GM12874 (cell line): ENCODE data around the gene AFMID.

ENCODE experiments used
- TF ChIP-seq, protein P1 (sequence below): IDR thresholded peaks from 2 replicates; pipeline ENCODE4 v1.5.1; 2011; ENCODE audit warnings: low read depth, mild to moderate bottlenecking, control low read depth, low read length, moderate library complexity; ENCODE audit not compliant: insufficient read depth

Gene AFMID

DNA sequence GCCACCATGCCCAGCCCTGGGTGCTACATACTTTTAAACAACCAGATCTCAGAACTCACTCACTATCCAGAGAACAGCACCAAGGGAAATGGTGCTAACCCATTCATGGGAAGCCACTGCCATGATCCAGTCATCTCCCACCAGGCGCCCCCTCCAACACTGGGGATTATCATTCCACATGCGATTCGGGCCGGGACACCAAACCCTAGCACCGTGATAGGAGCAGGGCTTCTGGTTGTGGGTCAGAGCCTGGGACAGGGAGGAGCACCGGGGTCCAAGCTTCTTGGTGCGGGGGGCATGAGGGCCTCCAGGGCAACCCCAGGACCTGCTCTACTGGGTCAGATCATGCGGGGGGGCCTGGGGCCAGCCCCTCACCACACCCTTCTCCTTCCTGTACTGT, 48.7 kb downstream of the AFMID start:
- TF ChIP-seq, protein P1, sequence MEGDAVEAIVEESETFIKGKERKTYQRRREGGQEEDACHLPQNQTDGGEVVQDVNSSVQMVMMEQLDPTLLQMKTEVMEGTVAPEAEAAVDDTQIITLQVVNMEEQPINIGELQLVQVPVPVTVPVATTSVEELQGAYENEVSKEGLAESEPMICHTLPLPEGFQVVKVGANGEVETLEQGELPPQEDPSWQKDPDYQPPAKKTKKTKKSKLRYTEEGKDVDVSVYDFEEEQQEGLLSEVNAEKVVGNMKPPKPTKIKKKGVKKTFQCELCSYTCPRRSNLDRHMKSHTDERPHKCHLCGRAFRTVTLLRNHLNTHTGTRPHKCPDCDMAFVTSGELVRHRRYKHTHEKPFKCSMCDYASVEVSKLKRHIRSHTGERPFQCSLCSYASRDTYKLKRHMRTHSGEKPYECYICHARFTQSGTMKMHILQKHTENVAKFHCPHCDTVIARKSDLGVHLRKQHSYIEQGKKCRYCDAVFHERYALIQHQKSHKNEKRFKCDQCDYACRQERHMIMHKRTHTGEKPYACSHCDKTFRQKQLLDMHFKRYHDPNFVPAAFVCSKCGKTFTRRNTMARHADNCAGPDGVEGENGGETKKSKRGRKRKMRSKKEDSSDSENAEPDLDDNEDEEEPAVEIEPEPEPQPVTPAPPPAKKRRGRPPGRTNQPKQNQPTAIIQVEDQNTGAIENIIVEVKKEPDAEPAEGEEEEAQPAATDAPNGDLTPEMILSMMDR, result no peak

- TF ChIP-seq, protein P1, result no peak
Observed at GRCh38 chr17:78236362-78237127, 49.4 kb downstream of the AFMID start.

DNA sequence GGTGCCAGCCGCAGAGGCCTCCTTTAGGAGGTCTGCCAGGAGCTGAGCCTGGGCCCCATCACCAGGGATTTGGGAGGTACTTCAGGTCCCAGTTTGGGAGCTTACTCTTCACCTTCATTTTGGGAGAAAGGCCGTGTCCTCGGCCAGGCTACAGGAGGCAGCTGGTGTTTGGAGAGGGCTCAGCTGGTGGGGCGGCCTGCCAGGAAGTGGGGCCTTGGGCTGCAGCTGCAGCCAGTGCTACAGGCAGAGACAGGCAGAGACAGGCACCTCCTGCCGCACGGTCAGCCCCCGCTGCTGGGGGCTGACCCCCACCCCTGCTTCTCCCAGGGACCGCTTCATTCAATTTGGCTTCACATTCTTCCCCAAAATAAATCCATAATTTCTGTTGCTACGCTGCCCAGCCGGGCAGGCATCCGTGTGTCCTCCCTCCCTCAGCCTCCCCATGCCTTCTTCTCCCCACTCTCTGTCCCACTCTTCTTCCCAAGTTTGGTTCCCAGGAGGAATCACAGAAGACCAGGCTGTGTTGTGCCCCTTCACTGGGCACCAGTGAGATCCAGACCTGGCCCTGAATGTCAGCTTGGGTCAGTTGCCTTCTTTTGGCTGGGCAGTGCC, 50.3 kb downstream of the AFMID start:
- TF ChIP-seq, protein P1, result no peak

GRCh38 chr17:78238823-78239488, 51.8 kb downstream of the AFMID start:
- TF ChIP-seq, protein P1, result no peak

DNA sequence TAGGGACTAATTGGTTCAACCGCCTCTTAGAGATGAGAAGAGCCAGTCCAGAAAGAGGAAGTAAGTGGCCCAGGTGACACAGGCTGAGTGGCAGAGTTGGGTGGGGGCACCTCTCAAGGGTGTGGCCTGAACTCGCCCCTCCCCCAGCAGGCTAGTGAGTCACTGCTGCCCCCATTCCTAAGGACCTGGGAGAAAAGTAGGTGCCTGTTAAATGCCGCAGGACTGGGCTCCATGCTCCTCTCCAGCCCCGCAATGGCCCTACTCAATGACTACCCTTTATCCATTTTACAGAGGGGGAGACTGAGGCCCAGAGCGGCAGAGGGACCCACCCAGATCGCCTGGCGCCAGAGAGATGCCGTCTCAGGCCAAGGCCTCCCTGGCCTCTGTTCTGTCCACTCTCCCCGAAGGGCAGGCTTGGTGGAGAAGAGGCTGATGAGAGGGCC, 52.3 kb downstream of the AFMID start:
- TF ChIP-seq, protein P1, result no peak

DNA sequence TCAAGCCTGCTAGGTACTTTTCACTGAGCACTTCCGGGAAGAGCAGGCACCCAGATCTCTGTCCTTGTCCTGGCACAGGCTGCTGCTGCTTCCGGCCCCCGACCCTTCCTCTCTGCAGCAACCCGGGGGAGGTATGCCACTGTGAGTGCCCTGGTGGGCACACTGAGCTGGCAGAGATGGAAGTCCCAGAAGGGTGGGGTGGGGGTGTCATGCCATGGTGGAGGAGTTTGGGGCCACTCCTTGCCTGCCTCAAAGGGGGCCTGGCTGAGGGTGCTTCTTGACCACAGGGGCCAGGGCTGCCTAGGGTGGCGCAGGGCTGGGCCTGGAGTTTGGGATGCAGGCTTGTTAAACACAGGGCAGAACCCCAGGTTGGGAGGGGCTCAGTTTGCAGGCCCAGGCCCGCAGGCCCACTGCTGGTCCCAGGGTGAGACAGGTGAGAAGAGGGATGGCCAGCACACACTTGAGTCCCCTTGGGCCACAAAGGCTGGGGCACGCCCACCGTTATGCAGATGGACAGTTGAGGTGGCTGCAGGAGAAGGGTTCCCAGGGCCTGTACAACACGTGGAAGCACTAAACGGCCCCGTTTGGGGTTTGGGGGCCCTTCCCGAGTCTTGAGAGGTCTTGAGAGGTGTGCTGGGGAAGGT, 53.0 kb downstream of the AFMID start:
- TF ChIP-seq, protein P1, result no peak

GRCh38 chr17:78240839-78241238, 53.7 kb downstream of the AFMID start:
- TF ChIP-seq, protein P1, result no peak
